Prostate gland (tissue), 2 donors: Measurements from ENCODE around the gene PSMD3.

ENCODE experiments used
- CTCF ChIP-seq, 4 experiments: fragments of 200-600 bp in 2 of 4; fragments of 450-650 bp in 2 of 4; sonication (generic) in 2 of 4; IDR thresholded peaks; 1 replicate in 3 of 4; 2 replicates in 1 of 4; pipeline ENCODE4 v1.5.1; 2016 to 2019; ENCODE audit warnings: antibody characterized with exemption in 4 of 4, mild to moderate bottlenecking in 2 of 4, moderate library complexity in 2 of 4
- POLR2AphosphoS5 ChIP-seq: sonication (generic); formaldehyde crosslinking; IDR thresholded peaks from one replicate; pipeline ENCODE4 v1.6.1; 2017; ENCODE audit warnings: antibody characterized with exemption

GRCh38 chr17:40004712-40005111, 24.1 kb downstream of the PSMD3 start:
- TF ChIP-seq CTCF (IDR thresholded peaks at IDR 0.05) (no peak), POLR2AphosphoS5 (no peak)
